WI38 (cell line): ENCODE results near the gene GOLIM4.
"Not testable (repeated sequence)": the region's sequence is repeated elsewhere in the genome, so short reads cannot be mapped to it uniquely, and the experiment has no call there.

Experiments used
- H3K4me3 ChIP-seq: 2 replicates; pipeline ENCODE4 v1.5.1; 2011; ENCODE audit warnings: low read depth, mild to moderate bottlenecking, control low read depth, low read length
- CTCF ChIP-seq: IDR thresholded peaks from 2 replicates; pipeline ENCODE4 v1.5.1; 2012; ENCODE audit warnings: low read depth, mild to moderate bottlenecking, control low read depth, low read length

Gene GOLIM4

GRCh38 chr3:168062679-168063078 lies 33.0 kb downstream of the GOLIM4 start:
- no peak for TF ChIP-seq CTCF
- no peak overlapping the region for H3K4me3 ChIP-seq

- no peak overlapping the region for H3K4me3 ChIP-seq
- TF ChIP-seq CTCF: no peak
Observed at GRCh38 chr3:168061332-168061996, 34.3 kb downstream of the GOLIM4 start.

- no peak for TF ChIP-seq CTCF
- H3K4me3 ChIP-seq: no peak overlapping the region
Observed at GRCh38 chr3:168060317-168060716, 35.4 kb downstream of the GOLIM4 start.

- TF ChIP-seq CTCF: no peak
- H3K4me3 ChIP-seq: no peak overlapping the region
Observed at GRCh38 chr3:168058481-168058880, 37.2 kb downstream of the GOLIM4 start.

GRCh38 chr3:168056398-168057230 lies 39.1 kb downstream of the GOLIM4 start:
- H3K4me3 ChIP-seq: not testable (repeated sequence)

GRCh38 chr3:168054447-168054846 lies 41.3 kb downstream of the GOLIM4 start:
- no peak for TF ChIP-seq CTCF
- H3K4me3 ChIP-seq: no peak overlapping the region

- H3K4me3 ChIP-seq: no peak overlapping the region
- no peak for TF ChIP-seq CTCF
Observed at GRCh38 chr3:168053115-168053514, 42.6 kb downstream of the GOLIM4 start.

GRCh38 chr3:168052515-168052914 lies 43.2 kb downstream of the GOLIM4 start:
- no peak overlapping the region for H3K4me3 ChIP-seq
- TF ChIP-seq CTCF: no peak
